ENCODE results near the gene SCUBE1. TPM values are rescaled to one million over a fixed set of nuclear protein-coding genes. Genes with fewer than 3 reads are reported as not detected.
A peak's percentile ranks its signal among the peaks of the same experiment; 100 is the strongest.

SCUBE1 gene
- total and polyA plus RNA-seq, 2 donors from 2014 or later: 2.3 to 7.1 TPM

- Histone ChIP-seq H3K4me1 (ENCODE audit: control insufficient read depth in 2 of 3, insufficient read depth in 2 of 3, low read depth in 1 of 3, low read length in 3 of 3) (peaks cover 0 to 6% (median 0%) of the 10 kb centered on the region in 3 donors), H3K36me3 (ENCODE audit: control insufficient read depth in 2 of 3, insufficient read depth in 3 of 3, low read length in 3 of 3) (no peaks in the 10 kb centered on the region), H3K9ac (ENCODE audit: low read length in 3 of 3) (no peak overlapping the region), H3K9me3 (ENCODE audit: control insufficient read depth in 2 of 3, insufficient read depth in 1 of 3, low read length in 3 of 3) (no peaks in the 10 kb centered on the region), H3K27ac (ENCODE audit: low read depth in 2 of 2, low read length in 2 of 2) (no peak overlapping the region), H3K27me3 (ENCODE audit: control insufficient read depth, insufficient read depth, low read length) (no peaks in the 10 kb centered on the region), H3K4me3 (ENCODE audit: low read length in 3 of 3) (no peak overlapping the region)
- TF ChIP-seq CTCF (IDR thresholded peaks at IDR 0.05; ENCODE audit: borderline replicate concordance, extremely low read depth, insufficient read depth): no peak
- no peak for FAIRE-seq
- peak in 4 of 5 donors; percentile 54 to 82 (median 58) for DNase-seq
- intact Hi-C loops (cut with DNase I): no loop called here
These were observed 116.6 kb downstream of the SCUBE1 start for GRCh38 chr22:43226377-43227238.

GRCh38 chr22:43225609-43226008 lies 117.6 kb downstream of the SCUBE1 start:
- no peak for TF ChIP-seq CTCF (IDR thresholded peaks at IDR 0.05; ENCODE audit: borderline replicate concordance, extremely low read depth, insufficient read depth)
- intact Hi-C loops (cut with DNase I): no loop called here
- H3K27me3 ChIP-seq (ENCODE audit: control insufficient read depth, insufficient read depth, low read length): no peaks in the 10 kb centered on the region
- no peak for FAIRE-seq
- no peak overlapping the region for H3K27ac ChIP-seq (ENCODE audit: low read depth in 2 of 2, low read length in 2 of 2)
- H3K36me3 ChIP-seq (ENCODE audit: control insufficient read depth in 2 of 3, insufficient read depth in 3 of 3, low read length in 3 of 3): no peaks in the 10 kb centered on the region
- no peak overlapping the region for H3K9ac ChIP-seq (ENCODE audit: low read length in 3 of 3)
- H3K9me3 ChIP-seq (ENCODE audit: control insufficient read depth in 2 of 3, insufficient read depth in 1 of 3, low read length in 3 of 3): no peaks in the 10 kb centered on the region
- peaks cover 0 to 6% (median 0%) of the 10 kb centered on the region in 3 donors for H3K4me1 ChIP-seq (ENCODE audit: control insufficient read depth in 2 of 3, insufficient read depth in 2 of 3, low read depth in 1 of 3, low read length in 3 of 3)
- no peak overlapping the region for H3K4me3 ChIP-seq (ENCODE audit: low read length in 3 of 3)
- no peak for DNase-seq

- DNase-seq: no peak
- intact Hi-C loops (cut with DNase I): no loop called here
- no peaks in the 10 kb centered on the region for H3K36me3 ChIP-seq (ENCODE audit: control insufficient read depth in 2 of 3, insufficient read depth in 3 of 3, low read length in 3 of 3)
- H3K27me3 ChIP-seq (ENCODE audit: control insufficient read depth, insufficient read depth, low read length): no peaks in the 10 kb centered on the region
- H3K4me1 ChIP-seq (ENCODE audit: control insufficient read depth in 2 of 3, insufficient read depth in 2 of 3, low read depth in 1 of 3, low read length in 3 of 3): peaks cover 0 to 6% (median 0%) of the 10 kb centered on the region in 3 donors
- no peak overlapping the region for H3K9ac ChIP-seq (ENCODE audit: low read length in 3 of 3)
- no peaks in the 10 kb centered on the region for H3K9me3 ChIP-seq (ENCODE audit: control insufficient read depth in 2 of 3, insufficient read depth in 1 of 3, low read length in 3 of 3)
- no peak for TF ChIP-seq CTCF (IDR thresholded peaks at IDR 0.05; ENCODE audit: borderline replicate concordance, extremely low read depth, insufficient read depth)
- FAIRE-seq: no peak
- H3K4me3 ChIP-seq (ENCODE audit: low read length in 3 of 3): no peak overlapping the region
- H3K27ac ChIP-seq (ENCODE audit: low read depth in 2 of 2, low read length in 2 of 2): no peak overlapping the region
These were observed 120.2 kb downstream of the SCUBE1 start for GRCh38 chr22:43222987-43223386.

Data from kidney (tissue), 14 donors.